GM19468 (cell line): ENCODE measurements around the gene AGA.

Experiments
- ATAC-seq: cut with Tn5 transposase; IDR thresholded peaks from one replicate; pipeline ENCODE4 v1.9.1; 2021; ENCODE audit warnings: mild to moderate bottlenecking, moderate library complexity, moderate number of reproducible peaks; ENCODE audit not compliant: unreplicated experiment; ENCODE audit errors: extremely low read depth

Gene AGA

DNA sequence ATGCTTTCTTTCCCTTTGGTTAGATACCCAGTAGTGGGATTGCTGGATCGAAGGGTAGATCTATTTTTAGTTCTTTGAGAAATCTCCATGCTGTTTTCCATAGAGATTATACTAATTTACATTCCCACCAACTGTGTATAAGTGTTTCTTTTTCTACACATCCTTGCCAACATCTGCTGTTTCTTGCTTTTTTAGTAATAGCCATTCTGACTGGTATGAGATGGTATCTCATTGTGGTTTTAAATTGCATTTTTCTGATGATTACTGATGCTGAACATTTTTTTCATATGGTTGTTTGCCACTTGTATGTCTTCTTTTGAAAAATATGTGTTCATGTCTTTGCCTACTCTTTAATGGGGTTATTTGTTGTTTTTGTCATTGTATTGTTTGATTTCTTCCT lies 6.6 kb upstream of the AGA start:
- ATAC-seq = no peak

DNA sequence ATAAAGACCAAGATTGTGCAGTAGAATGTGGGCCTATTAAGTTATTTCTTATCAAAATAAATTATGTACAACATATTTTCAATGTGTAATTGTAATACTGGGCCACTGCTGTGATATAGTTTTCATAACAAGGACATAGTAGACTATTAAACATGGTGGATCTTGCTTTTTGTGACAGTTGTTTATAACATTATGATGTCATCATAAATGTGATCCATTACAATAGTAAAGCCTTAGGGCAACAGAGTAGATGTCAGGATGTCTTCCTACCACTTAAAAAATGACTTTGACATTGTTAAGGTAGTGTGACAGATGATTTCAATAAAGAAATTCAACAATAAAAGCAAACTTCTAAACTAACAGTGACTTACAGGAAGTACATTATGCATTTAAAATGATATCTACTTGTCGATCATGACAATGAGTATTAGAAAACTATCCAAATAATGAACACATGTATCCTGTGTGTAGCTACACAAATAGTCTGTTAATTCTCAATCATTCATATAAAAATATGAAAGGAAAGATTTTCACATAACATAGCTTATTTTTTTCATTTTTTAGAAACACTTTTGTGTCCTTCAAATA lies 5.3 kb upstream of the AGA start:
- ATAC-seq = no peak

GRCh38 chr4:177446586-177446985 lies 4.3 kb upstream of the AGA start:
- ATAC-seq = no peak

DNA sequence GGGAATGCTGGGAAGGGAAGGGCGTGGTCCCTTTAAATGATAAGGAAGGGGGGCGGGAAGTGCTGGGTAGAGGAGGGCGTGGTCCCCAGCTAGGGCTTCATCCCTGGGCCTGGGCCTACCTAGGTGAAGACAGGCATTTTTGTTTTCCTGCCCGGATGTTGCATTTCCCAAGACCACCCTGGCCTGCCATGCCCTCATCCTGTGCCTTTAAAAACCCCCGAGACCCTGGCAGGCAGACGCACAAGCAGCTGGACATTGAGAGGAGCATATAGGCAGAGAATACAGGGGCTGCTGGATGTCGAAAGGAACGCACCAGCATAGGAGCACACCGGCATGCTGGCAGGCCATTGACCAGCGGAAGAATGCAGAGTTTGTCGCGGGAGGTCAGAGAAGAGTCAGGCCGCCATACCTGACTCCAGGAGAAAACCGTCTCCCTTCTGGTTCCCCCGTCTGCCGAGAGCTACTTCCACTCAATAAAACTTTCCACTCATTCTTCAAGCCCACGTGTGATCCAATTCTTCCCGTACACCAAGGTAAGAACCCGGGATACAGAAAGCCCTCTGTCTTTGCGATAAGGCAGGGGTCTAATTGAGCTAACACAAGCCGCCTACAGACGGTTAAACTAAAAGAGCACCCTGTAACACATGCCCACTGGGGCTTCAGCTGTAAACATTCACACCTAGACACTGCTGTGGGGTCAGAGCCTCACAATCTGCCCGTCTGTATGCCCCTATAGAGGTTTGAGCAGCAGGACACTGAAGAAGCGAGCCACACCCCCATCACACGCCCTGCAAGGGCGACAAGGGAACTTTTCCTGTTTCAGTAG lies 2.9 kb upstream of the AGA start:
- ATAC-seq = no peak

DNA sequence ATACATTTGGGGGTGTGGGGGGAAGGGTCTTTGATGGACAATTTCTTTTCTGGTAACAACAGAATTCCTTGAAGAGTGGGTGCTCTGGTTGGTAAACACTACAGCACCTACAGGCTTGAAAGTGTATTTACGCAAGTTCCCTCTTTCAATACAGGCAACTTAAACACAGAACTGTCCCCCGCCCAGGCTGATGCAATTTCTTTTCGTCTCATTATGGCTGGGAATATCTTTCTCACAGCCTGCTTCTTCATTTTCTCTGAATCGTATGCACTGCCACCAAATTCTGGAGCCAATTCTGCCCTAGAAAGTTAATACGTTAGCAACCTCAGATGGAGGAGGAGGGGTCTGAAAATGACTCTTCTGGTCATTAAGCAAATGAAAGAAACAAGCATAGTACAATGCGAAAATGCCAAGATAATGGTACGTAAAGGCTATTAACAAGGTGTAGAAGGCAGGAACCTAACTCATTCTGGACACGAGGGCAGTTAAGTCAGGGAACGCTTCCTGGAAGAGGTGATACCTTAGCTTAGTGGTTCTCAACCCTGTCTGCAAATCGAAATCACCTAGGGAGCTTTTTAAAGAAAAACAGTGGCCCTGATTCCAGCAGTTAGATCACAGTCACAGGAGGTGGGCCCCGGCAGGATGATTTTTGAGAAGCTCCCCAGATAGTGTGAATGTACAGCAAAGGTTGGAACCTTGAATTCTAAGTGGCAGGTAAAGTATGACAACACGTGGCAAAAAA lies 1.0 kb downstream of the AGA start:
- ATAC-seq = no peak

GRCh38 chr4:177436456-177436855 lies 5.8 kb downstream of the AGA start:
- ATAC-seq = no peak

DNA sequence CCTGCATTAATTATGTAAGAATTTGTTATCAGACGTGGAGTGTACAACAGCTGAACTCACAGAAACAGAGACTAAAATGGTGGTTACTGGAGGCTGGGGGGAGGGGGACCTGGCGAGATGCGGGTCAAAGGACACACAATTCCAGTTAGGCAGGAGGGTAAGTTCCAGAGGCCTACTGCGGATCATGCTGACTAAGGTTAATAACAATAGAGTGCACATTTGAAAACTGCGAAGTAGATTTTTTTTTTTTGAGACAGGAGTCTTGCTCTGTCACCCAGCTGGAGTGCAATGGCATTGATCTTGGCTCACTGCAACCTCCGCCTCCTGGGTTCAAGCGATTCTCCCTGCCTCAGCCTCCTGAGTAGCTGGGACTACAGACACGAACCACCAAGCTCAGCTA lies 7.6 kb downstream of the AGA start:
- no peak for ATAC-seq

- no peak for ATAC-seq
These were observed 15.0 kb downstream of the AGA start for GRCh38 chr4:177427192-177427591.

DNA sequence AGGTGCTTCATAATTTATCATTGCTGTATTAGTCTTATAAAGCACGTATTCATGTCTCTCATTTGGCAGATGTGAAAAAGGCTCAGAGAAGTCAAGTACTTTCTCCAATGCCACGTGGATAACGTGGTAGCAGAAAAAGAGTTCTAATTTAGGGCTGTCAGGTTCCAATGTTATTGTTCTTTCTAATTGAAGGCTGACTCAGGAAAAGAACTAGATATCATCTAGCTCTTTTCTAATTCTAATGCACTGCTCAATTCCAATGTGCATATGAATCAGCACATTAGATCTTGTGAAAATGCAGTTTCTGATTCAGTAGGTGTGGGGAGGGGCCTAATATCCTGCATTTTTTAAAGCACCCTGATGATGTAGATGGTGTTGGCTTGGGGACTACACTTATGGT lies 22.8 kb downstream of the AGA start:
- no peak for ATAC-seq

- ATAC-seq = no peak
These were observed 28.6 kb downstream of the AGA start for GRCh38 chr4:177413656-177414055.

DNA sequence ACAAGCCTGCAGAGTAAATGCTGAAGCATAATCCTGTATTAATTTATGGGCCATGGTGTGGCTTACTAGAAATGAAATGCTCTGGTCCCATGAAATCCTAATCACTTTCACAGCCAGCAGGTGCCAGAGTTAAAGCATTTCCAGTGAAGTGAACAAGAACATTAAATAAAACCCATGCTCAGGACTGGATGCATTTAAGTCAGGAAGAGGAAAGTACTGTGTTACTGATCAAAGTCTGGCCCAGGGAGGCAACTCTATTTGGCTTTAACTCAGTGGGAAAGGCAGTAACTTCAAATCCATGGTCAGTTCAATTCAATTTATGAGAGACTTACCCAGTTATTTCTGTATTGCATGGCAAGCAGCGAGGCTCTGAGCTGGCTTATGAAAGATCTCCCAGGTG lies 29.2 kb downstream of the AGA start:
- no peak for ATAC-seq

GRCh38 chr4:177411996-177412395 lies 30.2 kb downstream of the AGA start:
- no peak for ATAC-seq

GRCh38 chr4:177410566-177410965 lies 31.7 kb downstream of the AGA start:
- ATAC-seq = no peak

DNA sequence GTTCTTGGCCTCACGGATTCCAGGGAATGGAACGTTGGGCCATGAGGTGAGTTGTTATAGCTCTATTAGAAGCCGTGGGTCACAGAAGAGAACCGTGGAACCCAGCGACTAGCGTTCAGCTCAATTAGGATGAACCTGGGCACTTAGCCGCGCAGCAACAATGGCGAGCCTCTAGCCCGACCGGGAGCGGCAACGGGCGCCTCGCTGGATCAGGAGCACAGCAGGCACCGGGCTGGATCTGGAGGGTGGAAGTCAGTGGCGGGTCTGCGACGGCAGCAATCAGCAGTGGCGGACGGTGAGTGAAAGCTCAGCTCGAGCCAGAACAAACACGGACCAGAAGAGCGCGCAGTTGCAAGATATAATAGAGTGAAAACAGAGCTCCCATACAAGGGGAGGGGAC lies 34.2 kb downstream of the AGA start:
- no peak for ATAC-seq

GRCh38 chr4:177405508-177405907 lies 36.7 kb downstream of the AGA start:
- no peak for ATAC-seq

GRCh38 chr4:177404986-177405385 lies 37.3 kb downstream of the AGA start:
- no peak for ATAC-seq

GRCh38 chr4:177404342-177404741 lies 37.9 kb downstream of the AGA start:
- no peak for ATAC-seq

DNA sequence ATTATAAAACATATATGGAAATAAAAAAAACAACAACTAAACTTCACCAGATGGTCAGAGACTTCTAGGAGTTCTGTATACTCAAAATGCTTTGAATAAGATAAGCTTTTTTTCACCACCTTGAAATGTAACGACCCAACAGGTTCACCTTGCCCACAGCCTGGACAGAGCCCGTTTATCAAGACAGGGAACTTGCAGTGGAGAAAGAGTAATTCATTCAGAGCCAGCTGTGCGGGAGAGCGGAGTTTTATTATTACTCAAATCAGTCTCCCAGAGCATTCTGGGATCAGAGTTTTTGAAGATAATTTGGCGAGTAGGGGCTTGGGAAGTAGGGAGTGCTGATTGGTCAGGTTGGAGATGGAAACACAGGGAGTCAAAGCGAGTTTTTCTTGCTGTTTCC lies 38.5 kb downstream of the AGA start:
- no peak for ATAC-seq

DNA sequence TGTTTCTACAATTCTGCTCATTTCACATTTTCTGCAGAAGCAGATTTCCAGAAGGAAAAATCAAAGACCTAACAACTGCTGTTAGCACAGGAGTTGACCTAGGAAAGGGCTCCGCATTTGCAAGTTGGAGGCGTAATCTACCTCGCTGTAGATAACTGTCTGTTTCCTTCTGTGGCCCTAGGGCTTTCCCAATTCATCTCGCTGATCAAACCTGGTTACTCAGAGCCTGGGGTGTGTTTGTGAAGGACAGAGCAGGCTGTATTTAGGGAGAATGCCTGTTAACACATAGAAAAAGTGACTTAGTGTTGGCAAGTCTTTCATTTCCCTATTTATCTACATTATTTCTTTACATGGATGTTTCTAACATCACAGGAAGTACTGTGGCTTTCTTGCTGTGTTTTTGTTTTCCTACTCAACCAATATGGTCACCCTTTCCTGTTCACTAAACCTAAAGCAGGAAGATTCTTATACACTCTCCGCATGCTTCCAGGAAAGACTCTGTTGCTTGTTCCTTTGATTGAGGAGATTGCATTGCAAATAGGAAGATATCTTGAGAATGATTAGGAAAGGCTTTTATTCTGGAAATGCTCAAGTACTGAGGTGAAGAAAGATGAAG lies 40.5 kb downstream of the AGA start:
- ATAC-seq = no peak

DNA sequence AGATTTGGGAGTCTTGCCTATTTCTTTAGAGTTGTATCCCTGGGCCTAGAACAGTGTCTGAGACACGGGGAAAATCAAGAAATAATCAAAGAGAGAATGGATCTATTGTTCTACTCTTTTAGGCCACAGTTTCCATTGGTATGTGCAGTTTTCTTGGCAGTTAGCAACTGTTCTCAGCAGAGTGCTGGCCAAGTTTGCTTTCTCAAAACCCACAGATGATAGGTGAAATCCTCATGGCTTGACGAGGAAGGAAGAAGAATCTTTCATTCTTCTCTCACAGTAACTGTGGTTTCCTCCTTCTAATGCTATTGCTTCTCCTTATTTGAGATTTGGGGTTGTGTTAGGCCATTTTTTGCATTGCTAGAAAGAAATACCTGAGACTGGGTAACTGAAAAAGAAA lies 42.2 kb downstream of the AGA start:
- no peak for ATAC-seq

- no peak for ATAC-seq
These were observed 45.9 kb downstream of the AGA start for GRCh38 chr4:177396352-177396751.
